Measurements from ENCODE around the gene CLTCL1.

Gene CLTCL1

DNA sequence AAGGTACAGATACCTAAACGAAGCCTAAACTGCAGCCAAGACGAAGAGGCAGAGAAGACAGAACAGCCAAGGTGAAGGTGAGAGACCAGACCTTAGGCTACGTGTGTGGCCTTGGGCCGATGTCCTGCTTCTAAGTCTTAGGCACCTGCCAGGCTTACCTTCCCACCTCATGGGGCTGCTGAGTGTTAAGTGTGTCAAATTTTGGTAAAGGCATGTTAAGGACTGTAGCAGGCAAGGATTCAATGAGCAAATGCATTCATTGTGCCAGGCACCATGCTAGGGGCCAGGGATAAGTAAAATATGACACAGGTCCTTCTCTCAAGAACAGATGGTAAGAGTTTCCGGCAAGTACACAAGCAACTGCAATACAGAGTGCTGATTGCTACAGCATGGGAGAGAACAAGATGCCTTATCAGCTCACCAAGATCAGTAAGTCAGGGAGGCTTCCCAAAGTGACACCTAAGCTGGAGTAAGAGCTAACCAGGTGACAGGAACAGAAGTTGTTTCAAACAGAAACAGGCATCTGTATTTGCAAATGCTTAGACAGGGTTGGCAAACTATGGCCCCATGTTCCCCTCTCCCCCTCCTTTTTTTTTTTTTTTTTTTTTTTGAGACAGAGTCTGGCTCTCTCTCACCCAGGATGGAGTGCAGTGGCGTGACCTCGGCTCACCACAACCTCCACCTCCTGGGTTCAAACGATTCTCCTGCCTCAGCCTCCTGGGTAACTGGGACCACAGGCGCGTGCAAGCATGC, 46.7 kb downstream of the CLTCL1 start:
- no peak for DNase-seq (ENCODE audit: low read depth in 3 of 3)

DNA sequence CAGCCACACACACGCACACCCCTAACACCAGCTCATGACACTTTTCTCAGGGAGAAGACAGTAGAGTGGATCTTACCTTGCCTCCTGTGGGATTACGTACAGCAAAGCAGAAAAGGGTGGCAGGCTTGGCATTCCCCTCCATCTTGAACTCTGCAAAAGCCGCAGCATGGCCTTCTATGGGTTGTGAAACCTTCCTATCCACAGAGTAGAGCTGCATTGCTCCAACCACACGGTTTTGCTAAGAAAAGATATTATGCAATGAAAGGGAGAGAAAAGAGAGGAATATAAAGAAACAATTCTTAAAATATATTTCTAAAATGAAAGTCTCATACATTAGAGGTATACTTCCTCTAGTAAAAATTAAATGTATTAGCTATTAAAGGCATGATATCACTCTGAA, 48.8 kb downstream of the CLTCL1 start:
- DNase-seq (ENCODE audit: low read depth in 3 of 3), result no peak

DNA sequence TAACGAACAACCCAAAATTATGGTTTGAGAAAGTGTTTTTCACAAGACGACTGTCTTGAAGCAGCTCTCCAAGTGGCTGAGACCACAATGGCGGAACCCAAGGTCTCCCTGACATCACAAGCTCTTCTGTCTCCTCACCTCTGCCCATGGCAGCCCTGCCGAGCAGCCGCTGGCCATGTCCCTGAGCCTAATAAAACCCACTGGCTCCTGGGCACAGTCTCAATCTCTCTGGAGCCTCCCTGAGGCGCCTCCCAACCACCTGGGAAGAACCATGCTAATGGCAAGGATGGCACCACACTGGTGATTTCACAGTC, 50.0 kb downstream of the CLTCL1 start:
- DNase-seq (ENCODE audit: low read depth in 3 of 3), result no peak

DNA sequence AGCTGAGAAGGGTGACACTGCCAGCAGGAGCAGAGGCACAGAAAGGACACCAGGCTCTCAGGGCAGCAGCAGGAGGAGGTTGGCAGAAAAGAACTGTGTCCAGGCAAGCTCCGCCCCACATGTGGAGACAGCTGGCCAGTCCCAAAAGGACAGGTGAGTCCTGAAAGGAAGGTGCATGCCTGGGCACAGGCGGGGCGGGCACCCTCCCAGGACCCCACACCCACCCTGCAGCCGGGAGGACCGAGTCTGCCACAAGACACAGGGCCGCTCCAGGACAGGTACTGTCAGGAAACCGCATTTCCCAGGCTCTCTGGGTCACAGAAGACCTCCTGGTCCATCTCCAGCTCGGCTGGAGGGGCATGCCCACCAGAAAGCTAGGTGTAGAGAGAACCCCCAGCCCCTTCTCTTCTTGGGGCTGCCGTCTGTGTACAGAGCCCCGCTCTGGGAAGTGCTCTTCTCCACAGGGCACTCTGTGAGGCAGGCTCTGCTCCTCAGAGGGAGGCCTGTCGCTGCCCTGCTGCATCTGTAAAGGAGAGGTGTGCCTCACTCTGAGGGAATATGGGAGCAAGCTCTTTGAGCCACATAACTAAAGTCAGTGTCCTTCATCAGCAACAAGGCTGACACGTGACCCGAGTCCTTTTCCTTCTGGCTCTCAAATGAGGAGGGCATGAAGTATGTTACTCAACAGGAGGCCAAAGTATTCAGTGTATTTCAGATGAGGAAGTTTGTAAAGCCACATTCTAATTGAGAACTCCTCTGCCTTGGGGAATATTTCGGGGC, 50.5 kb downstream of the CLTCL1 start:
- DNase-seq (ENCODE audit: low read depth in 3 of 3), result no peak

DNA sequence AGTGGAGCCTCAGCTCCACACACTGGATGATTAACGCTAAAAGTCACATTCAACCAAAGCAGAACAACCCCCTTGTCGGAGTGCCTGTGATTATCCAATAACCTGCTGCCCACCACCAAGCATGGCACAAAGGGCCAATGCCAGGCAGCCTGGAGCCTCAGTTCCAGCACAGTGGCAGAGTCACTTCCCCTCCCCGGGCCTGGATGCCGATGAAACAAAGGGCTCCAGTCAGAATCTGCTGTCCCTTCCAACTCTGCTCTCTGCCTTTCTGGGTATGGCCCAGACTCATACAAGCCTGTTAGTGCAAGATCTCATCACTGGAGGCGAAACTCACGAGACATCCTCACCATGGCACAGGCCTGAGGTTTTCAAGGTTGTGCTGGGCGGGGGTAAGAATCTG, 52.1 kb downstream of the CLTCL1 start:
- no peak for DNase-seq (ENCODE audit: low read depth in 3 of 3)

DNA sequence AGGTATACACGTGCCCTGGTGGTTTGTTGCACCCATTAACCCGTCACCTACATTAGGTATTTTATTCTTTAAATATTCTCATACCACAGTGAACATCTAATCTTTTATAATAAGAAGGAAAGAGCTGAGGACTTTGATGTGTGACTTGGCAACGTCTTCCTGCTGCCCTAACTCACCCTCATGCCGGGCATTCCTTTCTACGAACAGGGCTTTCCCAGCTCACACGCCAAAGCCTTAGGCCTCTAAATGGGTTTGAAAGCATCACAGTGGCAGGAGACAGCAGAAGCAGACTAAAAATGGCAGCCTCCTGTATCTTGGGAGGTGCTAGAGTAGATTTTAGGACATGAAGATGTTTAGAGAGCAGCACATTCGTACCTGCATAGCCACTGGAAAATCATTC, 52.6 kb downstream of the CLTCL1 start:
- no peak for DNase-seq (ENCODE audit: low read depth in 3 of 3)

DNA sequence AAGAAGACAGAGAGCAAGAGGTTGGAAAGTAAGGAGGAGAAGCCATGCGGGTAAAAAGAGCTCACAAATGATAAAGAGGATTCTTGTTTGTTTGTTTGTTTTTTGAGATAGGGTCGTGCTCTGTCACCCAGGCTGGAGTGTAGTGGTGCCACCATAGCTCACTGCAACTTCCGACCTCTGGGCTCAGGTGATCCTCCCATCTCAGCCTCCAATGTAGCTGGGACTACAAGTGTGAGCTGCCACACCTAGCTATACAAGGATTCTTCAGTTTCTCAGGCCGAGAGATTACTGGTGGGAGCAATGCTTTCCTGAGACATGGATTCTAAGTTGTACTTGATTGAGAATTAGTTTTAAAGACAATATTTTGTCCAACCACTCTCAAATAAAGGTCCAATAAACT, 55.6 kb downstream of the CLTCL1 start:
- no peak for DNase-seq (ENCODE audit: low read depth in 3 of 3)

DNA sequence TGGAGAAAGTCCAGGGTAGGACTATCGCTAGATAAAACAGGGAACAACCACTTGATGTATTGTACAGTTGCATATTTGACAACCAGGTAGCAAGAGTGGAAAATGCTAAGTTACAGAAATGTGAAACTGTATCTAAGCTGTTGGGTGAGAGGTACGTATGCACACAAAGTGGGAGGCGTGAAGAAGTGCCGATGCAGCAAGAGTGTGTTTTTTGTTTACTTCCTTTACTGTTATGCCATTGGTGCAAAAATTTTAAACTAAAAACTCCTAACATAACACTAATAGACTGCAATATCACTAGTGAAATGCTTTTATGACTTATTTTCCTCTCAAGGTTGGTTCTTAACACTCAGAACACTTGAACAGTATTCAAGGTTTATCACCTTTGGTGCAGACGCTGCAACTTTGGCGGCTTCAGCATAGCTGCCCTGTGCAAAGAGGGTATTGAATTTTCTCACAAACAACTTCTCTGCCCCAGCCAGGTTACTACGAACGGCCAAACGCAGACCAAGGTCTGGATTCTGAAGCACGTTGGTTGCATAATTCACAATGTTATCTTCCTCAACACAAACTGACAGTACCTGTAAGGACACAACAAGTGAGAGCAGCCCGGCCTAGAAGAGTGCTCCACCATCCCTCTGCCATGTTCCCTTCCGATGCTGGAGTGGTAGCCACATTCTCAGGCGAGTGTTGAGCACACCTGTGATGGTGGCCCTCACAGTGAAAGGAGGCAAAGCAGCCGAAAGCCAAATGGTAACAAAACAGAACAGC, 57.2 kb downstream of the CLTCL1 start:
- DNase-seq (ENCODE audit: low read depth in 3 of 3), result no peak

DNA sequence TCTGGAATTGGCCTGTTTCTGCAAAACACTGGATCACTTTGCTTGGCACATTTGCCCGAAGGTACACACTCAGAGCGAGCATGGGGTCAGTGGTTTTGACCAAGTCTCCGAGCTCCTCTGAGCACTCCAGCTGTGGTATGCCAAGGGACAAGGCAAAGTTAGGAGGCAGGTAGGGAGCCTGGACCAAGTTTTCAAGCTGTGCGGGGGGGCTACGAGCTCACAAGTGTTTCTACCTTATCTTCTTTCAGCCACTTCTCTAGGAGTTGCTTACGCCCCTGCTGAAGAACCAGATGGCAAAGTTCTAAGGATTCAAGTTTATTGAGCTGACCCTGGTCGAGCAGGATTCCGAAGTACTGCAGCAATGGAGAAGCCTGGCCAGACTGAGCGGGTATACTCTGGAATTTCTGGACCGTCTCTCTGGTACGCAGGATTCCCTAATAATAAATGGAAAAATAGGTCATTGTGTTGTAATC, 58.3 kb downstream of the CLTCL1 start:
- no peak for DNase-seq (ENCODE audit: low read depth in 3 of 3)

DNA sequence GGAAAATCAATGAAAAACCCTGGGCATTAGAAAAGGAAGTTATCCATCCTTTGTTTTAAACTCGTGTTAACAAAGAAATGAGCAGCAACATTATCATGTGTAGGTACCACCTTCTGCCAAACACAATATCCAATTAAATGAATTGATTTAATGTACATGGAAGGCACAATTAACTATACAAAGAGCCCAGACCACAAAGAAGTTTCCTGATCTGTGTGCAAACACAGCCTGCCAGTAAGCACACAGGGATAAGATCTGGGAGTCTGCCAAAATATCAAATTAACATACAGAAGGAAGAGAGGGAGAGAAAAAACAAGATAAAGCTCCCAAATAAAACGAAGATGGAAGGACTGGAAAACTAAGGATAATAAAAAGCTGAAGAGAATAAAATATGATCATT, 58.9 kb downstream of the CLTCL1 start:
- DNase-seq (ENCODE audit: low read depth in 3 of 3), result no peak

DNA sequence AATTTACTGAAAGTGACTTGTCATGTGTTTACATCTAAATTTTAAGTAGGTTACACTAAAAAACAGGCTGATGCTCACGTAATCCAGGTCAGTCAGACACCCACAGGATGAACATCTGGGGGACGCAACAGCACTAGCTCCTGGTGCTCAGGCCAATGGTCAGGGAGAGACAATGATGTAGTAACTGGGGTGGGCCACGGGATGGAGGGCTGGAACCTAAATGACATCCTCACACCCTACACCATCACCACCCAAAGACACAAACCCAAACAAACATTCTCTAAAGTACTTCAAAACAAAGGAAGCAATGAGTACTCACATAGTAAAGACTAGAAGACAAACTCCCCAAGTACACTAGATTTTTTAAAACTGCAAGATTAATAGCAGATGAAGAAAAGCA, 59.5 kb downstream of the CLTCL1 start:
- DNase-seq (ENCODE audit: low read depth in 3 of 3), result no peak

DNA sequence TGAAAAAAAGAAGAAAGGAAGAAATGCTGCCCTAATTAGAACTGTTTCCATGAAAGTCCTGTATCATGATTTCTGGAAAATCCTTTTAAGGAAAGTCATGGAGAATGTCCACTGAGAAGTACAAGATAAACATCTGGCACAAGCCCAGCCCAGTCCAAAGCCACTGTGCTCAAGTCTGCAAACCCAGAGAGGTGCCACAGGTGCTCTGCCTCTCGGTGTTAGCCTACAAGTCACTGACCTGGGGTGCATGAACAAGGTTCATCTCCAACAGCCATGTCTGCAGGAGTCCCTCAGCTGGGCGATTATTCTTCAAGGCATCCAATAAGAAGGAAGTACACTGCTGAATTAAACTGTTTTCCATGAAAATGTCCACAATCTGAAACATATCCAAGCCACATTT, 61.9 kb downstream of the CLTCL1 start:
- no peak for DNase-seq (ENCODE audit: low read depth in 3 of 3)

DNA sequence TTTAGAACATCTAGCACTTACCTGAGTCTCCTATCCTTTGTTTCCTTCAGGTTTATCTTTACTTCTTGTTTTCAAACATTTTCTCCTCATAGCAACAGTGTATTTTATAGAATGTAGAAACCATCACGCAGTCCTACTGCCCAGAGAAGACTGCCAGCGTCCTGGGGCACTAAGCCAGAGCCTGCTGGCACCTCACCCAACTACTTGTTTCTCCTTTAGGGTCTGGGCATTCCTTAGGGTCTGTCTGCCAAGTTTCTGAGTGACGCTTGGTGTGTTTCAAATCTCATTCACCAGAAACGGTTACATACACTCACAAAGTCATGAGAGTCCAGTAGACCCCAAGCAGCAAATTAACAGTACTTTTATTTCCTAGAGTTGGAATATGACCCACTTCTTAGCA, 63.3 kb downstream of the CLTCL1 start:
- DNase-seq (ENCODE audit: low read depth in 3 of 3), result no peak

DNA sequence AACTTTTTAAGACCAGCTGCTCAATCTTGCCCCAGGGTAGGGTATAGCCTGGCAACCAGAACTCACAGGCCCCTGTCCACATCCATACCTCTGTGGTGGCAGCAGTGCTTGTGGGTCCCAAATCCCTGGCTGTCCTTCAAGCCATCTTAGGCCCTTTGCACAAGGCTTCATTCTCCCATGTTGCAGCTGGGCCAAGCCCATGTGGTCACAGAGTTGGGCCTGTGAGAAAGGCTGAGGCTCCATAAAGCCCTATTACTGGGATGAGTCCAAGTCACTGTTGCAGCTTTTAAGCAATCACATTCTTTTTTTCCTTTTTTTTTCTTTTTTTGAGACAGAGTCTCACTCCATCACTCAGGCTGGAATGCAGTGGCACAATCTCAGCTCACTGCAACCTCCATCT, 65.1 kb downstream of the CLTCL1 start:
- no peak for DNase-seq (ENCODE audit: low read depth in 3 of 3)

DNA sequence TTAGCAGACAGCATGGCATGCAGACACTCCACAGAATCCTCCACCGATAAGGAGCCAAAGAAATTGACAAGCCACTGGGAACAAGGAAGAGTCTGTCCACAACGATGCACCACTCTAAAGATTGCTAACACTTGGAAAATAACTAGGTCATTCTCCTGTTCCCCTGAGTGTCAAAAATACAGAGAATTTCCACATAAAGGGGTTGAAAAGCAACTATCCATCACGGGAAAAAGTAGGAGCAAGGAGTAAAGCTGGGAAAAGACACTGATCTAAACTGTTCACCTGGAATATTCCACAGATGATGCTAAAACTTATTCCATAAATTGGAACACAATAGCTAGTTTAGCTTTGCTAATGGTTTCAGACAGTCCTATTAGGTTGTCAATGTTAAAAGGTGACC, 66.0 kb downstream of the CLTCL1 start:
- no peak for DNase-seq (ENCODE audit: low read depth in 3 of 3)

DNA sequence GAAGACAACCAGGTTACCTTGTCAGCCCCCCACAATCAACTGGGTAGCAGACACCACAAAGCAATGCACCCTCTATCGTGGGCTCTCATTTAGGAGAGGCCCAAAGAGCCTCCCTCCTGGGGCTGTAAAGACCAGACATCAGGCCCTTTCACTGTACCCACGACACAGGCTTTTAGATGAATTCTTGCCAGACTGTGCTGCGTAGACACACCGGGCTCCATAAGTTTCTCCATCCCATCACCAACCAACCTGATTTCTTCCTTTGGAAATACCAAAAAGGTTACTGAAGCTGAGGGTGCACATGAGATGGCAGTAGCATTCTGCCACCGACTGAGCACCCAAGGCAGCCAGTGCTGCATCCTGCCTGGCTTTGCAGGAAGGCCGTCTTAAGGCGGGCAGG, 66.5 kb downstream of the CLTCL1 start:
- no peak for DNase-seq (ENCODE audit: low read depth in 3 of 3)

DNA sequence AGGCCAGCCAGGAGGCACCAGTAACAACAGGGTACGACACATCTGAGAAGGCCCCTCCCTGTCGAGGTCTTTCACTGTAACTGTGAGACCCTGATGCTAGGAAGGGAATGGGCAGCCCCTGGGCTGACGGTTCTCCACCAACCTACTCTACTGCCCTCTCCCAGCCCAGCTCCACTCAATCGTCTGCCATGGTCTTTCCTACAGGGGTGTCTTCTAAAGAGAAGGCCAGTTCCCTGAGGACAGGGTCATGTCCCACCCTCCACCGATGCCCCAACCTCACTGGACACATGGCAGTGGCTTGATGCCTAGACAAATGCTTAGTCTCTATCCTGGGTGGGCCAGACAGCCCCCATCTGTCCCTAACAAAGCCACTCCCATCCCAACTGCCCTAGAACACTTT, 67.0 kb downstream of the CLTCL1 start:
- DNase-seq (ENCODE audit: low read depth in 3 of 3), result no peak

DNA sequence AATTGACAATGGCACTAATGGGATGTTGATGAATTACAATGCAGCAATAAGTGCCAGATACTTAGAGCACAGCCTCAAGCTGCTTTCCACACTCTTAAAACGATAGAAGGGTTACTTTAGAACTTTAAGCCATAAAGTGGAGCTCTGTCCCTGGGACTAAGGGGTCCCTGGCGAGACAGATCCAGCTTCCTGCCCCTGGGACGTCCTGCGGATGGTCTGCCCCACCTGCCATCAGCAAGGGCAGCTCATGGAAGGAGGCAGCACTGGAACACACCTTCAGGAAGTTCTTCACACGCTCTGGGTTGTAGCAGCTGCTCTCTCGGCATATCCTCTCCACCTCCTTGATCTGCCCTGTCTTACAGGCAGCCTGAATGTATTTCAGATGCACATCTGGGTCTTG, 67.9 kb downstream of the CLTCL1 start:
- DNase-seq (ENCODE audit: low read depth in 3 of 3), result no peak

DNA sequence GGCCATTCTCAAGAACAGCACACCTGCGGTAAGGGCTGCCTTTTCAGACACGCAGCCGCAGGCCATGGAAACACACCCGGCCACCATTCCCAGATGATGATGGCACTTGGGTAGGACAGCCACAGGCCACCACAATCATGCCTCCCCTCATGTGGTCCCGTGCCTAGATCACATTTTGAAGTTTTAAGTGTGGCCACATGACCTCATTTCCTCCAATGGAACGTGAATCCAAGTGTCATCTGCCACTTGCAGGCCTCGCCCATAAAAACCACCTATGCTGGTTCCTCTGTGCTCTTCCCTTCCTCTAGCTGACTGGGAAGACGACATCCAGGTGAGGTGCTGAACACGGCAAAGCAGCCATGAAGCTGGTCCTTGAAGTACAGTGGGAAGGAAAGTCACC, 68.4 kb downstream of the CLTCL1 start:
- no peak for DNase-seq (ENCODE audit: low read depth in 3 of 3)

DNA sequence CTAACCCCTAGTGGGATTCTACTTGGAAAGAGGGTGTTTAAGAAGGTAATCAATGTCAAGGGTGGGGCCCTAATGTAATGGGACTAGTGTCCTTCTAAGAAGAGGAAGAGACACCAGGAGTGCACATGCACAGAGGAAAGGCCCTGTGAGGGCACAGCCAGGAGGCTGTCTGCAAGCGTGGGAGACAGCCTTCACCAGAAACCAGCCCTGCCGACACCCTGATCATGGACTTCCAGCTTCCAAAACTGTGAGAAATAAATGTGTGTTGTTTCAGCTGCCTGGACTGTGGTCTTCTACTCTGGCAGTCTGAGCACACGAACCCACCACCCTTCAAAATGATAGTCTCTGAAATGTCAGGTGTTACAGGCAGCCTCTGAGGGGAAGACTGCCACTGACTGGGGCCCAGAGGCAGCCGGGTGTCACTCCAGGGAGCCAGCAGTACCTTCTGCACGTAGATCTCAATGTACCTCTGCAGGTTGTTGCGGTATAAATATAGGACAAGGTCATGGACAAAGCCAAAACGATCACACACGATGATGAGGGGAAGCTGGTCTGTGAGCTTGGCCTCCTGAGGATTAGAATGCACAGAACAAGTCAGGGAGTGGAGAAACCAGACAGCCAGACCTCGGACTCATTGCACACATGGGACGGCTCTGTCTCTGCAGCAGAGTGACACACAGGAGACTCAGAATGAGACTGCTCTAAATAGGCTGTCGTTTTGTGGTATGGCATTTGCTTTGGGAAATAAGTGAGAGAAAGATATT, 69.1 kb downstream of the CLTCL1 start:
- DNase-seq (ENCODE audit: low read depth in 3 of 3), result no peak

DNA sequence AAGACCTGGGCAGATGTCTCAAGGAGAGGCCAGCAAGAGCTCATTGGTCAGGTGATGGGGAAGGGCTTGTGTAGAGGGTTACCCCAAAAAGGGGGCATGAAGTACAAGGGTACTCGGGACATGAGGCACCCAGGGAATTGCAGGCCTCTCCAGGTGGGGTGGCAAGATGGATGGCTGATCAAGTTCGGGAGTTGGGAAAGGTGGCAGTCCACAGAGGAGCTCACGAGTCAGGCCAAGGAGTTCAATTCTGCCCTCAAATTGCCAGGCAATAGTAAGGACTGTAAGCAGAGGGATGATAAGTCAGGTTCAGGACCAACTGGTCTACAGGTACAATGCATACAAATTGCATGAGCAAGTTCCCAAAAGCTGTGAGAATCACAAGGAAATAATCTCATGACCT, 70.7 kb downstream of the CLTCL1 start:
- no peak for DNase-seq (ENCODE audit: low read depth in 3 of 3)
